Mucosa of rectum (tissue), 2 donors: ENCODE measurements around the gene BSDC1.
"Not testable (repeated sequence)": the region's sequence is repeated elsewhere in the genome, so short reads cannot be mapped to it uniquely, and the experiment has no call there.

Experiments
- H3K27ac ChIP-seq, 2 donors: one replicate each; pipeline ENCODE4 v1.7.0; 2013; ENCODE audit warnings: inconsistent platforms in 2 of 2, low read depth in 2 of 2, low read length in 2 of 2
- H3K27me3 ChIP-seq, 2 donors: one replicate each; pipeline ENCODE4 v1.7.0; 2013; ENCODE audit warnings: low read length in 2 of 2; ENCODE audit not compliant: control insufficient read depth in 2 of 2, insufficient read depth in 2 of 2
- H3K36me3 ChIP-seq, 2 donors: one replicate each; pipeline ENCODE4 v1.7.0; 2013; ENCODE audit warnings: low read length in 2 of 2; ENCODE audit not compliant: control insufficient read depth in 2 of 2, insufficient read depth in 2 of 2
- H3K4me1 ChIP-seq, 2 donors: one replicate each; pipeline ENCODE4 v1.7.0; 2013; ENCODE audit warnings: low read length in 2 of 2, mild to moderate bottlenecking in 1 of 2; ENCODE audit not compliant: control insufficient read depth in 2 of 2, insufficient read depth in 2 of 2
- H3K4me3 ChIP-seq, 2 donors: one replicate each; pipeline ENCODE4 v1.7.0; 2013; ENCODE audit warnings: low read length in 2 of 2
- H3K9ac ChIP-seq, 2 donors: one replicate each; pipeline ENCODE4 v1.7.0; 2013; ENCODE audit warnings: low read length in 2 of 2, low read depth in 1 of 2, mild to moderate bottlenecking in 1 of 2
- H3K9me3 ChIP-seq, 2 donors: one replicate each; pipeline ENCODE4 v1.7.0; 2013; ENCODE audit warnings: low read length in 2 of 2; ENCODE audit not compliant: control insufficient read depth in 2 of 2
- donor health status: healthy.
- donor health status: Normal muscosa, but diverticular disease.

The BSDC1 gene

DNA sequence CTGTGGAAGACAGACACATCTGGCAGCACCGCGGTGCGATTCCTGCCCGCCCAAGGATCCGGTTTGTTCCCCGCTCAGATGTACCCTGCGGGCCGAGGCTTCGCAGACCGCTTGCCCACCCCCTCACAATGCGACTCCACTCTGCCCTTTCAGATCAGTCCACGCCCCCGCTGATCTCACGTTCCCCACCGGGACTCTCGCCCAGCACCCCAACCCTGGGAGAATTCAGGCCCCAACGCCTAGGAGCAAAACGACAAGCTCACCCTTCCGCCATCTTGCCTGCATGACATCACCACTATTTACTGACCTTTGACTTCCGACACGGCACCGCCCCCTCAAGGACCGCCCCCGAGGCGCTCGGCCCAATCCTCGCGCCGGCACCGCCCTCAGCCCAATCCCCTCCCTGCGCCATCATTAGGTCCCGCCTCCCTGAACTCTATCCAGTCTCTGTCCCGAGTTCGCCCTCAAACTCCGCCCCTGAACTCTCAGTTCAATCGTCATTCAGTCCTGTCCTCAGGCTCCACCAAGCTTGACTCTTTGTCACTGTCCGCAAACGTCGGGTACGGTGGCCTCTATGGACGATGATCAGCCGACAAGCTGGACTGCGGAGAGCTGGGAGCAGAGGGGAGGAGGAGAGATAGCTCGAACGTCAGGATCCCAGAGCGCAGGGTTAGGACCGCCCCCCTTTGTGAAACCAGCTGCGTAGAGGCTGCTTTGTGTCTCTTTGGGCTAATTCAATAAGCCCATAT, at the start of gene BSDC1:
Gene BSDC1 (minus strand): TSS at position 301 of the 749 bp plus-strand sequence. CDS start 27 bp downstream, at position 274.
- H3K27ac ChIP-seq = peak within 1 kb of the TSS; percentile 95 to 97
- no peaks in the 10 kb centered on the region for H3K27me3 ChIP-seq
- peak within 1 kb of the TSS; percentile 96 to 98 for H3K9ac ChIP-seq
- peak within 1 kb of the TSS; percentile 93 to 97 for H3K4me3 ChIP-seq
- peaks cover 17 to 26% of the 10 kb centered on the region in 2 donors for H3K36me3 ChIP-seq
- no peaks in the 10 kb centered on the region for H3K9me3 ChIP-seq
- peaks cover 13 to 17% of the 10 kb centered on the region in 2 donors for H3K4me1 ChIP-seq

- H3K27me3 ChIP-seq, H3K27ac ChIP-seq, H3K36me3 ChIP-seq, H3K9me3 ChIP-seq, H3K9ac ChIP-seq, H3K4me1 ChIP-seq, H3K4me3 ChIP-seq: not testable (repeated sequence)
These were observed 47.2 kb upstream of the BSDC1 start for GRCh38 chr1:32441467-32441866.

DNA sequence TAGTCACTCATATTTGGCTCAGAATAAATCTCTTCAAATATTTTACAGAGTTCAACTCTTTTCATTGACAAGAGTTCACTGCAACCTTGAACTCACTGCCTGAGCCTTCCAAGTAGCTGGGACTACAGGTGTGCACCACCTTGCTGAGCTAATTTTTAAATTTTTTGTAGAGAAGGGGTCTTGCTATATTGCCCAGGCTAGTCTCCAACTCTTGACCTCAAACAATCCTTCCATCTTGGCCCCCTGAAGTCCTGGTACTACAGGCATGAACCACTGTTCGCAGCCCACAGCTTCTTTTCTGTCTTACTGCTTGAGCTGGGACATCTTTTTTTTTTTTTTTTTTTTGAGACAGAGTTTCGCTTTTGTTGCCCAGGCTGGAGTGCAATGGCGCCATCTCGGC, 44.5 kb upstream of the BSDC1 start:
- H3K4me3 ChIP-seq, H3K36me3 ChIP-seq, H3K9me3 ChIP-seq, H3K27ac ChIP-seq, H3K27me3 ChIP-seq, H3K4me1 ChIP-seq, H3K9ac ChIP-seq: not testable (repeated sequence)

DNA sequence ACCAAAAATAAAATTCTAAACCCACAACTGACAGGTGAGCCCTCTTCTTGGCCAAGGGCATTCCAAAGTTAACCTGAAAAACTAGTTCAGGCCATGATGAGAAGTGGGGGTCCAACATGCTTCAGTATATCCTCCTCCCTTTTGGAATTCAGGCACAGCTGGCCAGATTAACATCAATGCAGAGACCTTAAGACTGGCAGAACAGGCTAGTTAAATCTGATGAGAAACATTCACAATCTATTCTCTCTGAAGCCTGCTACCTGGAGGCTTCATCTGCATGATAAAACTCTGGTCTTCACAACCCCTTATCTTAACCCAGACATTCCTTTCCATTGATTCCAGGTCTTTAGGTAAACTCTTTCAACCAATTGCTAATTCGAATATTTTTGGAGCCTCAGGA, 43.9 kb upstream of the BSDC1 start:
- no peaks in the 10 kb centered on the region for H3K36me3 ChIP-seq
- no peak overlapping the region for H3K27ac ChIP-seq
- H3K4me1 ChIP-seq = no peaks in the 10 kb centered on the region
- peaks cover 3 to 4% of the 10 kb centered on the region in 2 donors for H3K9me3 ChIP-seq
- H3K4me3 ChIP-seq = no peak overlapping the region
- peaks cover 0 to 2% of the 10 kb centered on the region in 2 donors for H3K27me3 ChIP-seq
- H3K9ac ChIP-seq = no peak overlapping the region

GRCh38 chr1:32431736-32432400, 37.6 kb upstream of the BSDC1 start:
- H3K9ac ChIP-seq = no peak overlapping the region
- peaks cover 0 to 6% of the 10 kb centered on the region in 2 donors for H3K27me3 ChIP-seq
- no peak overlapping the region for H3K4me3 ChIP-seq
- H3K36me3 ChIP-seq = no peaks in the 10 kb centered on the region
- no peaks in the 10 kb centered on the region for H3K9me3 ChIP-seq
- H3K27ac ChIP-seq = no peak overlapping the region
- peaks cover under 1% of the 10 kb centered on the region in 2 donors for H3K4me1 ChIP-seq

GRCh38 chr1:32427264-32427963, 33.2 kb upstream of the BSDC1 start:
- Histone ChIP-seq H3K36me3 (no peaks in the 10 kb centered on the region), H3K4me3 (no peak overlapping the region), H3K27me3 (peaks cover 10 to 11% of the 10 kb centered on the region in 2 donors)

GRCh38 chr1:32426489-32427255, 32.4 kb upstream of the BSDC1 start:
- H3K9me3 ChIP-seq = no peaks in the 10 kb centered on the region
- H3K4me1 ChIP-seq = peaks cover 5 to 6% of the 10 kb centered on the region in 2 donors
- H3K4me3 ChIP-seq = peak overlapping the region in 1 of 2 donors; percentile 35
- no peaks in the 10 kb centered on the region for H3K36me3 ChIP-seq
- H3K27ac ChIP-seq = no peak overlapping the region
- peaks cover 10 to 11% of the 10 kb centered on the region in 2 donors for H3K27me3 ChIP-seq
- no peak overlapping the region for H3K9ac ChIP-seq

More at GRCh38 chr1:32427264-32427963, 33.2 kb upstream of the BSDC1 start:
- Histone ChIP-seq H3K9ac (no peak overlapping the region), H3K27ac (no peak overlapping the region), H3K4me1 (peaks cover 5 to 6% of the 10 kb centered on the region in 2 donors), H3K9me3 (no peaks in the 10 kb centered on the region)

DNA sequence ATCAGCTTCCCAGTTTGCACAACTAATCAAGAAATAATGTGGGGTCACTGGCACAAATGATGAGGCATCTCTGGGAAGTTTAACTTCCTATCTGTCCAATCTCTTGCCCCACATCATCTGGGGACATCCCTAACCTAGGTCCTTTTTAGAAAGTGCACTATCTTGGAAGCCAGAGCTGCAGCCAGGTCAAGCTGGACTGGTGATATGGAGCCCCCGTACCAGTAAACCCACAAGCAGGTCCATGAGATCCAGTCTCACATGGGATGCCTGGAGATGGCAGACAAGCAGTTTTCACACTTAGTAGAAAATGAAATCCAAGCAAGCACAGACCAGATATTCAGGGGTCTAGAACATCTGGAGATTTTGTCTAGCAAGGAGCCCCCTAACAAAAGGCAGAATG, 27.5 kb upstream of the BSDC1 start:
- H3K4me1 ChIP-seq = peaks cover 4 to 5% of the 10 kb centered on the region in 2 donors
- no peaks in the 10 kb centered on the region for H3K9me3 ChIP-seq
- H3K4me3 ChIP-seq = no peak overlapping the region
- H3K36me3 ChIP-seq = no peaks in the 10 kb centered on the region
- H3K27ac ChIP-seq = no peak overlapping the region
- no peak overlapping the region for H3K9ac ChIP-seq
- peaks cover 6 to 10% of the 10 kb centered on the region in 2 donors for H3K27me3 ChIP-seq

GRCh38 chr1:32414186-32414886, 20.1 kb upstream of the BSDC1 start:
- Histone ChIP-seq H3K27ac (no peak overlapping the region), H3K9me3 (no peaks in the 10 kb centered on the region), H3K4me1 (peaks cover 0 to 4% of the 10 kb centered on the region in 2 donors), H3K4me3 (no peak overlapping the region), H3K9ac (no peak overlapping the region), H3K27me3 (no peaks in the 10 kb centered on the region), H3K36me3 (no peaks in the 10 kb centered on the region)
